GM12878 (cell line): ENCODE measurements around the gene F10. TPM values are rescaled to one million over a fixed set of nuclear protein-coding genes. Genes with fewer than 3 reads are reported as not detected.

Experiments used
- ATAC-seq: fragments of 200-7000 bp; cut with Tn5 transposase; 3 replicates; pipeline ENCODE4 v1.9.1; 2020; ENCODE audit warnings: mild to moderate bottlenecking, moderate library complexity
- BruUV-seq: library from RNA; stranded (reverse); fragments of 400-500 nt; replicated peaks from 2 replicates; lab custom pipeline; 2021; lab: Mats Ljungman, UMichigan
- CTCF ChIA-PET: fragments of 300-600 bp; sonication (Branson Sonifier 250); formaldehyde crosslinking; extraction: SDS; loops from one replicate; lab custom pipeline; 2021; ENCODE audit warnings: inconsistent platforms; lab: Yijun Ruan, JAX
- POLR2A ChIA-PET: fragments of 350-600 bp; formaldehyde crosslinking; extraction: SDS; loops from one replicate; lab custom pipeline; 2021; ENCODE audit warnings: inconsistent platforms; lab: Charles Lee
- RAD21 ChIA-PET: fragments of 300-600 bp; sonication (Branson Sonifier 250); formaldehyde crosslinking; loops from one replicate; lab custom pipeline; 2023; ENCODE audit warnings: antibody characterized with exemption; ENCODE audit not compliant: unreplicated experiment; lab: Charles Lee
- SMC1A ChIA-PET: fragments of 300-600 bp; sonication (Branson Sonifier 250); formaldehyde crosslinking; loops from one replicate; lab custom pipeline; 2023; ENCODE audit not compliant: unreplicated experiment, uncharacterized antibody; lab: Charles Lee
- DNase-seq: peaks from one replicate; pipeline ENCODE4 v3.0.0-alpha.2; 2011; ENCODE audit warnings: low read depth, low spot score
- FAIRE-seq: peaks from 3 replicates; lab custom pipeline; 2011; peaks lifted over from hg19 to GRCh38; lab: Jason Lieb, UNC
- H2AFZ ChIP-seq: 2 replicates; pipeline ENCODE4 v1.6.0; 2011; ENCODE audit warnings: low read depth, low read length, control low read depth; ENCODE audit not compliant: control insufficient read depth
- H3K27ac ChIP-seq: 2 replicates; pipeline ENCODE4 v1.5.1; 2011; ENCODE audit warnings: control low read depth; ENCODE audit not compliant: control insufficient read depth, insufficient read depth
- H3K27me3 ChIP-seq, 2 experiments: replicated peaks in 1 of 2; 2 replicates each; pipeline versions ENCODE4 v1.6.0 to v1.6.1; 2011; ENCODE audit warnings: low read length in 1 of 2; ENCODE audit not compliant: control insufficient read depth in 2 of 2, insufficient read depth in 2 of 2
- H3K36me3 ChIP-seq, 2 experiments: 2 replicates each; pipeline ENCODE4 v1.5.1; 2011; ENCODE audit warnings: low read length in 1 of 2; ENCODE audit not compliant: control insufficient read depth in 2 of 2, insufficient read depth in 2 of 2
- H3K4me1 ChIP-seq: 2 replicates; pipeline ENCODE4 v1.6.1; 2011; ENCODE audit warnings: mild to moderate bottlenecking, low read length, moderate library complexity, mixed read lengths; ENCODE audit not compliant: control insufficient read depth, insufficient read depth
- H3K4me2 ChIP-seq: 2 replicates; pipeline ENCODE4 v1.6.0; 2011; ENCODE audit warnings: control low read depth; ENCODE audit not compliant: control insufficient read depth, insufficient read depth
- H3K4me3 ChIP-seq: fragments of 200-600 bp; sonication (generic); 2 replicates; pipeline ENCODE4 v1.5.1; 2016
- H3K79me2 ChIP-seq: 2 replicates; pipeline ENCODE4 v1.6.0; 2011; ENCODE audit warnings: low read length; ENCODE audit not compliant: control insufficient read depth, insufficient read depth
- H3K9ac ChIP-seq: 2 replicates; pipeline ENCODE4 v1.8.0; 2011; ENCODE audit warnings: low read length, control low read depth, mixed read lengths; ENCODE audit not compliant: control insufficient read depth, insufficient read depth
- H3K9me3 ChIP-seq: replicated peaks from 3 replicates; pipeline ENCODE4 v1.5.1; 2011; ENCODE audit warnings: mild to moderate bottlenecking, low read length; ENCODE audit not compliant: control insufficient read depth, insufficient read depth
- H4K20me1 ChIP-seq: 2 replicates; pipeline ENCODE4 v1.6.0; 2011; ENCODE audit not compliant: control insufficient read depth, insufficient read depth
- CBX5 ChIP-seq: sonication (generic); IDR thresholded peaks from 2 replicates; pipeline ENCODE4 v1.6.1; 2016; ENCODE audit warnings: low read depth, moderate library complexity, mild to moderate bottlenecking, inconsistent platforms
- CHD1 ChIP-seq: IDR thresholded peaks from 2 replicates; pipeline ENCODE4 v1.6.1; 2012; ENCODE audit warnings: low read depth, low read length, improper control_type of control experiment
- CHD2 ChIP-seq: IDR thresholded peaks from 2 replicates; pipeline ENCODE4 v1.6.1; 2011; ENCODE audit warnings: low read depth, low read length, improper control_type of control experiment, borderline replicate concordance
- EGR1 ChIP-seq, 2 experiments: IDR thresholded peaks; 1 replicate in 1 of 2; 2 replicates in 1 of 2; pipeline ENCODE4 v1.6.1; 2011 to 2012; ENCODE audit warnings: low read depth in 2 of 2, low read length in 2 of 2, borderline replicate concordance in 1 of 2, mild to moderate bottlenecking in 1 of 2, moderate library complexity in 1 of 2
- ELK1 ChIP-seq: IDR thresholded peaks from 2 replicates; pipeline ENCODE4 v1.6.1; 2012; ENCODE audit warnings: low read depth, low read length, improper control_type of control experiment
- NBN ChIP-seq: fragments of 450-650 bp; IDR thresholded peaks from 2 replicates; pipeline ENCODE4 v1.6.1; 2016
- NR2C1 ChIP-seq: fragments of 450-650 bp; IDR thresholded peaks from 2 replicates; pipeline ENCODE4 v1.6.1; 2017; ENCODE audit warnings: antibody characterized with exemption, mild to moderate bottlenecking, moderate library complexity
- RAD21 ChIP-seq: IDR thresholded peaks from 2 replicates; pipeline ENCODE4 v1.6.1; 2011; ENCODE audit warnings: mild to moderate bottlenecking, low read depth, low read length, moderate library complexity; ENCODE audit not compliant: insufficient read depth
- SMARCA5 ChIP-seq: fragments of 450-650 bp; IDR thresholded peaks from 2 replicates; pipeline ENCODE4 v1.6.1; 2017; ENCODE audit warnings: mild to moderate bottlenecking
- ZNF207 ChIP-seq: fragments of 450-650 bp; IDR thresholded peaks from 2 replicates; pipeline ENCODE4 v1.6.1; 2014; ENCODE audit warnings: antibody characterized with exemption, mild to moderate bottlenecking, borderline replicate concordance
- ZNF384 ChIP-seq: IDR thresholded peaks from 2 replicates; pipeline ENCODE4 v1.6.1; 2012; ENCODE audit warnings: low read depth, mild to moderate bottlenecking, low read length, improper control_type of control experiment, borderline replicate concordance
- WGBS: methylation state at CpG from one replicate; pipeline ENCODE4 v1.1.6; 2016; ENCODE audit warnings: low lambda C conversion rate; ENCODE audit not compliant: insufficient replicate concordance, insufficient coverage; ENCODE audit errors: missing lambda C conversion rate; 5-methylcytosine and 5-hydroxymethylcytosine counted together
- in situ Hi-C: fragments of 300-500 bp; cut with MboI; formaldehyde crosslinking; loops from 9 replicates; pipeline ENCODE4 v1.14.3; 2018; ENCODE audit warnings: mixed read lengths
- intact Hi-C: fragments of 100-400 bp; cut with micrococcal nuclease; formaldehyde crosslinking; loops from one replicate; pipeline ENCODE4 v1.14.2; 2022; ENCODE audit not compliant: unreplicated experiment
- polyA plus RNA-seq, 11 experiments: library from polyadenylated mRNA; depleted of rRNA in 4 of 11; unstranded in 6 of 11; stranded (reverse) in 5 of 11; fragments of >200 nt; fragmentation: Nextera tagmentation in 4 of 11; fragmentation: Illumina TruSeq in 1 of 11; extraction: Ambion mirVana in 4 of 11; extraction: Trizol in 1 of 11; gene quantifications; 1 replicate in 1 of 11; 2 replicates in 10 of 11; pipeline versions ENCODE4 v1.2.1 to v1.2.3, GENCODE V29; 2011 to 2016; ENCODE audit warnings: inconsistent platforms in 2 of 11, missing spikeins in 2 of 11, low read depth in 1 of 11
- total RNA-seq, 4 experiments: library from RNA; depleted of rRNA in 3 of 4; stranded (reverse); fragments of >200 nt in 3 of 4; fragmentation: Illumina TruSeq in 1 of 4; extraction: Trizol in 1 of 4; gene quantifications; 2 replicates each; pipeline versions ENCODE4 v1.2.1 to v1.2.3, GENCODE V29; 2013 to 2021
- TF ChIP-seq, protein P1 (sequence below): fragments of 450-650 bp; IDR thresholded peaks from 2 replicates; pipeline ENCODE4 v1.6.1; 2018; ENCODE audit warnings: borderline replicate concordance, mild to moderate bottlenecking; ENCODE audit not compliant: partially characterized antibody

F10 gene
- total and polyA plus RNA-seq, 10 of the 15 experiments (the other 5 are each of a cell fraction or from before 2014, with no cell fraction given): not detected

DNA sequence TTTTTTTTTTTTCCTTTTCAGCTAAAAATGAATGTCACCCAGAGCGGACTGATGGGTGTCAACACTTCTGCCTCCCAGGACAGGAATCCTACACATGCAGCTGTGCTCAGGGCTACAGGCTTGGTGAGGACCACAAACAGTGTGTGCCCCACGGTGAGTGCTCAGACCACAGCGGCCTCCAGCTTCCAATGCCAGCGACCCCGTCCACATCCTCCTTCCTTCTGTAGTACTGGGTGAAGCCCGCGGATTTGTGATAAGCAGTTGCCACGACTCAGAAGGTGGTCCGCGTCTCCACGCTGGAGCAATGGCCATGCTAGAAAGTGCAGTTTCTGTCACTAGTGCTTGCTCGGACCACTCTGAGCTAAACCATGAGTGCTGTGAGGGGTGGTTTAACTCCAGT, 41.9 kb downstream of the F10 start:
- no peak for DNase-seq
- no TSS peak for BruUV-seq
- Histone ChIP-seq H3K27ac (no peak overlapping the region), H2AFZ (no peak overlapping the region), H3K9me3 (no peaks in the 10 kb centered on the region), H3K27me3 (no peaks in the 10 kb centered on the region), H3K4me1 (no peaks in the 10 kb centered on the region), H3K79me2 (no peaks in the 10 kb centered on the region), H4K20me1 (no peaks in the 10 kb centered on the region), H3K4me2 (no peak overlapping the region), H3K4me3 (no peak overlapping the region), H3K9ac (no peak overlapping the region), H3K36me3 (peaks cover 0 to under 1% of the 10 kb centered on the region in 2 experiments; a peak in 1 of 4 replicates)
- no peak for TF ChIP-seq CBX5
- TF ChIP-seq, protein P1, sequence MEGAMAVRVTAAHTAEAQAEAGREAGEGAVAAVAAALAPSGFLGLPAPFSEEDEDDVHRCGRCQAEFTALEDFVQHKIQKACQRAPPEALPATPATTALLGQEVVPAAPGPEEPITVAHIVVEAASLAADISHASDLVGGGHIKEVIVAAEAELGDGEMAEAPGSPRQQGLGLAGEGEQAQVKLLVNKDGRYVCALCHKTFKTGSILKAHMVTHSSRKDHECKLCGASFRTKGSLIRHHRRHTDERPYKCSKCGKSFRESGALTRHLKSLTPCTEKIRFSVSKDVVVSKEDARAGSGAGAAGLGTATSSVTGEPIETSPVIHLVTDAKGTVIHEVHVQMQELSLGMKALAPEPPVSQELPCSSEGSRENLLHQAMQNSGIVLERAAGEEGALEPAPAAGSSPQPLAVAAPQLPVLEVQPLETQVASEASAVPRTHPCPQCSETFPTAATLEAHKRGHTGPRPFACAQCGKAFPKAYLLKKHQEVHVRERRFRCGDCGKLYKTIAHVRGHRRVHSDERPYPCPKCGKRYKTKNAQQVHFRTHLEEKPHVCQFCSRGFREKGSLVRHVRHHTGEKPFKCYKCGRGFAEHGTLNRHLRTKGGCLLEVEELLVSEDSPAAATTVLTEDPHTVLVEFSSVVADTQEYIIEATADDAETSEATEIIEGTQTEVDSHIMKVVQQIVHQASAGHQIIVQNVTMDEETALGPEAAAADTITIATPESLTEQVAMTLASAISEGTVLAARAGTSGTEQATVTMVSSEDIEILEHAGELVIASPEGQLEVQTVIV: no peak
- TF ChIP-seq NR2C1: no peak
- TF ChIP-seq ZNF207: no peak
- TF ChIP-seq SMARCA5: no peak
- TF ChIP-seq EGR1 (IDR thresholded peaks at IDR 0.05; ENCODE audit: borderline replicate concordance in 1 of 2, low read depth in 2 of 2, low read length in 2 of 2): no peak
- no peak for TF ChIP-seq NBN
- TF ChIP-seq RAD21: no peak
- no peak for TF ChIP-seq ZNF384
- no peak for TF ChIP-seq CHD1
- TF ChIP-seq ELK1: no peak
- no peak for TF ChIP-seq CHD2
- FAIRE-seq: no peak
- no peak for ATAC-seq
- 97% methylated on average over 12 of the region's 12 CpGs for WGBS
- ChIA-PET SMC1A (no interaction called here), CTCF (no interaction called here), RAD21 (no interaction called here), POLR2A (no interaction called here)
- intact Hi-C loops (no loop called here), in situ Hi-C loops (no loop called here)
